GM21825 (cell line): ENCODE measurements around the gene BPIFB3.
"Not testable (repeated sequence)": the region's sequence is repeated elsewhere in the genome, so short reads cannot be mapped to it uniquely, and the experiment has no call there.

Source experiments
- ATAC-seq: cut with Tn5 transposase; IDR thresholded peaks from one replicate; pipeline ENCODE4 v1.9.1; 2021; ENCODE audit warnings: mild to moderate bottlenecking, moderate library complexity; ENCODE audit not compliant: unreplicated experiment

The BPIFB3 gene

GRCh38 chr20:33027769-33028751 is 25.6 kb upstream of the BPIFB3 start:
- no peak for ATAC-seq

DNA sequence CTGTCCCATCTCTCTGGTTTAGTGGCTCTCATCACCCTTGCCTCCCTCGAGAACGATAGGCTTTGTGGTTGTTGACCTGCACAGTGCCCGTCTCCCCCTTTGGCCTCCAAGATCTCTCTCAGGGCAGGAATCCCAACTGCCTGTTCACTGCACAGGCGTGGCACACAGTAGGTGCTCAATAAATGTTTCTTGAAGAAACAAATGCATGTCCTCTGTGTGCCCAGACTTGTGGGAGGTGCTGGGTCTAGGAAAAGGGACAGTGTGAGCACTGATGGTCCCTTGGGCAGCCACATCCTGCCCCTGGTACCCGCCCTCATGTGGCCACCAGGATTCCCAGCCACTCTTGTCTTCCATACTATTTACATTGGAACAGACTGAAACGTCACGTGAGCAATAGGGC is 24.8 kb upstream of the BPIFB3 start:
- no peak for ATAC-seq

GRCh38 chr20:33030076-33030475 is 23.6 kb upstream of the BPIFB3 start:
- ATAC-seq = no peak

- ATAC-seq = no peak
Measured at GRCh38 chr20:33030569-33030968, 23.1 kb upstream of the BPIFB3 start.

DNA sequence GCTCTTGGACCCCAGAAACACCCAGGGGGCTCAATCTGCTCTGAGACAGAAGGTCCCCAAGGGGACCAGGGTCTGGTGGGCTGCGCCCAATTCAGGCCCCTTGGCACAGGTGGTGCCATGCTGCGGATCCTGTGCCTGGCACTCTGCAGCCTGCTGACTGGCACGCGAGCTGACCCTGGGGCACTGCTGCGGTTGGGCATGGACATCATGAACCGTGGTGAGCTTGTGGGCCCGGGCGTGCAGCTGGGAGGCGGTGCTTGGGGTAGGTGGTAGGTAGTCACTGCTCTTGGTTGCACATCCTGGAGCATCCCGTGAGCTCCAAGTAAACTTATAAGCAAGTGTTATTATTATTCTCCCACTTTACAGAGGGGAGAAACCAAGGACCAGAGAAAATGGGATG is 22.2 kb upstream of the BPIFB3 start, which contains the start of gene BPIFB6:
Gene BPIFB6, plus strand, starts transcription at position 118 of the 400 bp plus-strand sequence. Its CDS starts 0 bp downstream, at position 118.
- no peak for ATAC-seq

GRCh38 chr20:33032555-33032954 is 21.1 kb upstream of the BPIFB3 start:
- no peak for ATAC-seq

DNA sequence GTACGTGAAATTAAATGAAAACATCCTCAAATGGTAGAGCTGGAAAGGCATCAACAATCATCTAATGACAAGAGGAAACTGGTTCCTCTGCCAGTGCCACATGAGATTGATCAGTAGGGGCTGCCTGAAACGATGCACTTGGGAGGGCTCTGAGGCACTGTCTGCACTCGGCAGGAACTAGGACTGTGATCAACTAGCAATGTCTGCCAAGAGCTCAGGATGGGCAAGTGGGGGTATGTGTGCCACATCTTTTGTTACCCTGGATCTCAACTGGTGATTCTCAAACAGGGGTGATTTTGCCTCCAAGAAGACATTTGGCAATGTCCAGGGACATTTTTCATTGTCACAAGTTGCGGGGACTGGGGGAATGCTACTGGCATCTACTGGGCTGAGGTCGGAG is 20.3 kb upstream of the BPIFB3 start:
- ATAC-seq = no peak

GRCh38 chr20:33034115-33034514 is 19.6 kb upstream of the BPIFB3 start:
- no peak for ATAC-seq

DNA sequence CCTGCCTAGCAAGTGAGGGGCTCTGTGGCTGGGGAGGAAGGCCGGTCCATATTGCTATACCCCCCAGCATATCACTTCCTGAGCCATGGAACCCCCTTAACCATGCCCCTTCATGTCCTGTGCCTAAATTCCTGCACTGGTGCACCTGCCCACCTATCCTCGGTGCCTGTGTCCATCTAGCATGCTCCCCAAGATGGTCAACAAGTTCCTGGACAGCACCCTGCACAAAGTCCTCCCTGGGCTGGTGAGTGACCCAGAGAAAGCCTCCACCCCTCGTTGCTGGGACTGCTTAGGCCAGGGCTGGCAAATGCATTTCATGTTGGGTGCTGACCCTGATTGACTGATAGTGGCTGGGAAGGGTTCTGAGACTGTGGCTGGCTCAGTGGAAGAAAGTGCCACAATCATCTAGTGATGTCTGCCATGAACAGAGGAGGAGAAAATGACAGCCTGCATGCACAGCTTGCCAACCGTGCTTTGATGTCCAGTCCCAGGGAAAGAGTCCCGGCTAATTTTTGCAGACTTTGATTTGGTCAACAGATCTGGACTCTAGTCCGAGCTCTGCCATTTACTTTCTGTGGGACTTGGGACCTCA is 18.7 kb upstream of the BPIFB3 start:
- ATAC-seq = no peak

DNA sequence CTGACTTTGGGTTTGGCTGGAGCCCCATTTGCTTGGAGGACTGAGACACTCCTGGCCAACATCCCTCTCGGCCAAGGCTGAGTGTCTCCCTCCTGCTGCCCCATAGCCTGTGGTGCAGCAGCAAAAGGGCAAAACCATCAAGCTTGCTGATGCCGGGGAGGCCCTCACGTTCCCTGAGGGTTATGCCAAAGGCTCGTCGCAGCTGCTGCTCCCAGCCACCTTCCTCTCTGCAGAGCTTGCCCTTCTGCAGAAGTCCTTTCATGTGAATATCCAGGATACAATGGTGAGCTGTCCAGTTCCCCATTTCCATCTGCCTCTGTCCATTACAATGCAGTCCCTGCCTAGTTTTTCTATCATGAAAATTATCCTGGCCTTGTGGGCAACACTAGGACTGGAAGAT is 16.2 kb upstream of the BPIFB3 start:
- ATAC-seq = no peak

DNA sequence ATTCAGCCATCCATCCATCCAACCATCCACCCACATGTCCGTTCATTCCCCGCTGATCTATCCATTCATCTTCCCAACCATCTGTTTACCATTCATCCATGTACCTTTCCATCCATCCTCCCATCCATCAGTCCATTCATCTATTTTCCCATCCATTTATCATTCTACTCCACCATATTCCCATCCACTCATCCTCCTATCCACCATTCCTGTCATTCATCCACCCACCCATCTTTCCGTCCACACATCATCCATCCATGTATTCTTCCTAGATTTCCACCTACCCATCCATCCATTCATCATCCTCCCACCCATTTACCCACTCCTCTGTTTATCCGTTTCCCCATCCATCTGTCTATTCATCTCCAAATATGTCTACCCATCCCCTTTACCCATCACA is 15.5 kb upstream of the BPIFB3 start:
- ATAC-seq = no peak

GRCh38 chr20:33042430-33042829 is 11.3 kb upstream of the BPIFB3 start:
- ATAC-seq = no peak

GRCh38 chr20:33042983-33043730 is 10.5 kb upstream of the BPIFB3 start:
- ATAC-seq = no peak

GRCh38 chr20:33043731-33044181 is 9.9 kb upstream of the BPIFB3 start:
- ATAC-seq = no peak

DNA sequence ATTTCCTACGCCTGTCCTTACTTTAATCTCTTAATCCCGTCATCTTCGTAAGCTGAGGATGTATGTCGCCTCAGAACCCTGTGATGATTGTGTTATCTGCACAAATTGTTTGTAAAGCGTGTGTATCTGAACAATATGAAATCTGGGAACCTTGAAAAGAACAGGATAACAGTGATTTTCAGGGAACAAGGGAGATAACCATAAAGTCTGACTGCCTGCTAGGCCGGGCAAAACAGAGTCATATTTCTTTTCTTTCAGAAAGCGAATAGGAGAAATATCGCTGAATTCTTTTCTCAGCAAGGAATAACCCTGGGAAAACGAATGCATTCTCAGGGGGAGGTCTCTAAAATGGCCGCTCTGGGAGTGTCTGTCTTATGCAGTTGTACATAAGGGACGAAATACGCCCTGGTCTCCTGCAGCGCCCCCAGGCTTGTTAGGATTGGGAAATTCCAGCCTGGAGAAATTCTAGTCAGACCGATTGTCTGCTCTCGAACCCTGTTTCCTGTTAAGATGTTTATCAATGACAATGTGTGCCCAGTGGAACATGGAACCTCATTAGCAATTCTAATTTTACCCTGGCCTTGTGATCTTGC is 8.5 kb upstream of the BPIFB3 start:
- not testable (repeated sequence) for ATAC-seq

GRCh38 chr20:33046412-33046811 is 7.3 kb upstream of the BPIFB3 start:
- ATAC-seq = no peak

- ATAC-seq = no peak
Measured at GRCh38 chr20:33051333-33051732, 2.4 kb upstream of the BPIFB3 start.

- ATAC-seq = no peak
Measured at GRCh38 chr20:33054381-33054780, 678 bp downstream of the BPIFB3 start.

GRCh38 chr20:33054791-33055190 is 1.1 kb downstream of the BPIFB3 start:
- no peak for ATAC-seq

DNA sequence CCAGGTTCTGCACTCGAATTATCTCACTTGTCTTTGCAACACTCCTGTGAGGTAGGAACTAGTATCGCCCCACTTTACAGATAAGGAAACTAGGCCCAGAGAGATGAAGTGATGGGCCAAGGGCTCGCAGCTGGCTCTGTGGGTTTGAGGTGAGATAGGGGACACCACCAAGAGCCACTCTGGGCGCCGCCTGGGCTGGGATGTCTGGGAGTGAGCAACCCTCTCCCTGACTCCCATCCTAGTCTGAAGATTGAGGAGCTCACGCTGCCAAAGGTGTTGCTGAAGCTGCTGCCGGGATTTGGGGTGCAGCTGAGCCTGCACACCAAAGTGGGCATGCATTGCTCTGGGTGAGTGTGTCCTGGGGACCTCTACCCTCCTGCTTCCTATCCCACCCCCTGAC is 5.4 kb downstream of the BPIFB3 start:
- ATAC-seq = no peak
